OCI-LY3 (cell line): ENCODE measurements around the gene MMP1.
A peak's percentile ranks its signal among the peaks of the same experiment; 100 is the strongest.

Source experiments
- H2AFZ ChIP-seq: fragments of 200-600, 300-600 bp; shearing (Covaris generic); 2 replicates; pipeline ENCODE4 v1.6.0; 2014; ENCODE audit warnings: antibody characterized with exemption, low read depth, low read length
- H3K27ac ChIP-seq: fragments of 200-600, 300-600 bp; sonication (generic); 2 replicates; pipeline ENCODE4 v1.5.1; 2014; ENCODE audit warnings: mild to moderate bottlenecking, low read length, moderate library complexity, mixed read lengths
- H3K27me3 ChIP-seq: fragments of 200-600, 300-600 bp; sonication (generic); 2 replicates; pipeline ENCODE4 v1.6.1; 2014; ENCODE audit warnings: low read depth, low read length, mixed read lengths
- H3K36me3 ChIP-seq: fragments of 200-600, 300-600 bp; sonication (generic); replicated peaks from 2 replicates; pipeline ENCODE3; 2014; ENCODE audit warnings: low read depth, low read length, mixed read lengths
- H3K4me1 ChIP-seq: fragments of 300-600, 200-600 bp; sonication (generic); 2 replicates; pipeline ENCODE4 v1.6.1; 2014; ENCODE audit warnings: low read length, mixed read lengths
- H3K4me2 ChIP-seq: fragments of 200-600, 300-600 bp; sonication (generic); 2 replicates; pipeline ENCODE4 v1.6.1; 2014; ENCODE audit warnings: low read length, mixed read lengths
- H3K4me3 ChIP-seq: fragments of 300-600, 200-600 bp; sonication (generic); 2 replicates; pipeline ENCODE4 v1.5.1; 2014; ENCODE audit warnings: antibody characterized with exemption, mild to moderate bottlenecking, low read length, moderate library complexity
- H3K79me2 ChIP-seq: fragments of 300-600, 200-600 bp; shearing (Covaris generic); 2 replicates; pipeline ENCODE4 v1.6.1; 2014; ENCODE audit warnings: mild to moderate bottlenecking, low read length, mixed read lengths
- H3K9ac ChIP-seq: fragments of 300-600, 200-600 bp; shearing (Covaris generic); 2 replicates; pipeline ENCODE4 v1.6.0; 2014; ENCODE audit warnings: mild to moderate bottlenecking, low read length, moderate library complexity
- H3K9me3 ChIP-seq: fragments of 200-600, 300-600 bp; shearing (Covaris generic); 2 replicates; pipeline ENCODE4 v1.6.1; 2014; ENCODE audit warnings: low read length, mixed read lengths; ENCODE audit not compliant: insufficient read depth
- H4K20me1 ChIP-seq: fragments of 200-600, 300-600 bp; sonication (generic); 2 replicates; pipeline ENCODE4 v1.6.1; 2016; ENCODE audit warnings: low read length, mixed read lengths; ENCODE audit not compliant: insufficient read depth
- EZH2phosphoT487 ChIP-seq: fragments of 200-600 bp; shearing (Covaris generic); IDR thresholded peaks from 2 replicates; pipeline ENCODE4 v1.6.1; 2018; ENCODE audit warnings: antibody characterized with exemption, mixed run types, low read depth
- TF ChIP-seq, protein P1 (sequence below): fragments of 200-600, 300-600 bp; sonication (generic); IDR thresholded peaks from 2 replicates; pipeline ENCODE4 v1.5.1; 2014; ENCODE audit warnings: antibody characterized with exemption, low read length, low read depth

The MMP1 gene

DNA sequence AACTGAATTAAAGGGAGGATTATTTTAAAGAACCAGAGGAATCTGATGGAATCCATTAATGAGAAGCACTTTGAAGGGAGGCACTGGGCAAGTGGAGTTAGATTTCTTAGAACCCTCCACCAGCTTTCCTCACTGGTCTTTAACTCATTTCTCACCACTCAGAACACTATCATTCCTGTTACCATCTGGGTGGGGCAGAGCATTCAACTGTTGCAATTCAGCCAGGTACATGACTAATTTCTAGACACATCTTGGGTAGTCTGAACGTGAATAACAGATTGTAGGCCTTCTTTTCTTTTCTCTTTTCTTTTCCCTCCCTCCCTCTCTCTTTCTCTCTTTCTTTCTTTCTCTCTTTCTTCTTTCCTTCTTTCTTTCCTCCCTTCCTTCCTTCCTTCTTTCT lies 15.5 kb upstream of the MMP1 start:
- no peaks in the 10 kb centered on the region for H3K36me3 ChIP-seq
- no peaks in the 10 kb centered on the region for H3K4me1 ChIP-seq
- no peak for TF ChIP-seq EZH2phosphoT487
- TF ChIP-seq, protein P1, sequence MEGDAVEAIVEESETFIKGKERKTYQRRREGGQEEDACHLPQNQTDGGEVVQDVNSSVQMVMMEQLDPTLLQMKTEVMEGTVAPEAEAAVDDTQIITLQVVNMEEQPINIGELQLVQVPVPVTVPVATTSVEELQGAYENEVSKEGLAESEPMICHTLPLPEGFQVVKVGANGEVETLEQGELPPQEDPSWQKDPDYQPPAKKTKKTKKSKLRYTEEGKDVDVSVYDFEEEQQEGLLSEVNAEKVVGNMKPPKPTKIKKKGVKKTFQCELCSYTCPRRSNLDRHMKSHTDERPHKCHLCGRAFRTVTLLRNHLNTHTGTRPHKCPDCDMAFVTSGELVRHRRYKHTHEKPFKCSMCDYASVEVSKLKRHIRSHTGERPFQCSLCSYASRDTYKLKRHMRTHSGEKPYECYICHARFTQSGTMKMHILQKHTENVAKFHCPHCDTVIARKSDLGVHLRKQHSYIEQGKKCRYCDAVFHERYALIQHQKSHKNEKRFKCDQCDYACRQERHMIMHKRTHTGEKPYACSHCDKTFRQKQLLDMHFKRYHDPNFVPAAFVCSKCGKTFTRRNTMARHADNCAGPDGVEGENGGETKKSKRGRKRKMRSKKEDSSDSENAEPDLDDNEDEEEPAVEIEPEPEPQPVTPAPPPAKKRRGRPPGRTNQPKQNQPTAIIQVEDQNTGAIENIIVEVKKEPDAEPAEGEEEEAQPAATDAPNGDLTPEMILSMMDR: no peak
- H3K27ac ChIP-seq: no peak overlapping the region
- H3K9ac ChIP-seq: no peak overlapping the region
- H3K4me2 ChIP-seq: no peak overlapping the region
- H3K4me3 ChIP-seq: no peak overlapping the region
- H3K9me3 ChIP-seq: no peaks in the 10 kb centered on the region
- H3K79me2 ChIP-seq: no peaks in the 10 kb centered on the region
- peaks cover 2% of the 10 kb centered on the region; the same call in 1 of the 2 replicates for H3K27me3 ChIP-seq
- no peak overlapping the region for H2AFZ ChIP-seq
- no peaks in the 10 kb centered on the region for H4K20me1 ChIP-seq

- Histone ChIP-seq H3K27ac (no peak overlapping the region), H3K79me2 (no peaks in the 10 kb centered on the region), H3K36me3 (no peaks in the 10 kb centered on the region), H4K20me1 (no peaks in the 10 kb centered on the region), H3K4me1 (no peaks in the 10 kb centered on the region), H3K4me2 (no peak overlapping the region), H3K9me3 (no peaks in the 10 kb centered on the region), H3K4me3 (no peak overlapping the region), H2AFZ (no peak overlapping the region), H3K27me3 (peaks cover 2% of the 10 kb centered on the region; the same call in 1 of the 2 replicates), H3K9ac (no peak overlapping the region)
- TF ChIP-seq EZH2phosphoT487: no peak
- TF ChIP-seq, protein P1: no peak
Measured at GRCh38 chr11:102812188-102812587, 14.2 kb upstream of the MMP1 start.

DNA sequence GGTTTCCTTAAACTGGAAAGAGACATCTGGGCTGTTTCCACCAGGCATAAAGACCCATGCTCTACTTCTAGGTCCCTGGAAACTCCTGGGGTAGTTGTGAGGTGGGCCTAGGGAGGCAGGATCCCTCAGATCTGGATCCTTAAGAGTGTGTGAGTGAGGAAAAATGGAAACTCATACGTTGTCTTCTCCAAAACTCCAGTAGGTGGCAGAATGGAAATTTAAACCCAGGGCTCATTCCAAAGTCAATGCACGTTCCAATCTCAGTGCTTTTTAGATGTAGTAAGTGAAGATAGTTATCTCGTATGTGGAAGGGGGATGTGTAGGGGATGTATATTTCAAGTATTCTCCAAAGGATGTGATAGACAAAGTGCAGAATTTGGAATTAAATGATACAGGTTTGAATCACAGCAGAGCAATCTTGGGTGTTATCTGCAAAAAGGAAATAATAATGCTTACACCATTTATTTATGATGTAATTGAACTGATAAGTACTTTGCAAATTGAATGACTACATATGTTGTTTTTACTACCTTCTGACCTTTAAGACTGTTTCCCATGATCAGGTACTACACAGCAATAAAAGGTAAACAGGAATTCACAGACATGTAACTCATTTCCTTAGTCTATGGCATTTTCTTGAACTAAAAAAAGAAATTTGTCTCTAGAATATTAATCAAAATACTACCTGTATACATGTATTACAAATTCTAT lies 13.1 kb upstream of the MMP1 start:
- no peaks in the 10 kb centered on the region for H3K9me3 ChIP-seq
- no peaks in the 10 kb centered on the region for H3K79me2 ChIP-seq
- H3K4me1 ChIP-seq: no peaks in the 10 kb centered on the region
- H4K20me1 ChIP-seq: no peaks in the 10 kb centered on the region
- H3K9ac ChIP-seq: no peak overlapping the region
- H3K4me2 ChIP-seq: no peak overlapping the region
- TF ChIP-seq, protein P1: peak; percentile 48
- no peak for TF ChIP-seq EZH2phosphoT487
- H3K27me3 ChIP-seq: peaks cover 2% of the 10 kb centered on the region; the same call in 1 of the 2 replicates
- no peaks in the 10 kb centered on the region for H3K36me3 ChIP-seq
- H2AFZ ChIP-seq: no peak overlapping the region
- no peak overlapping the region for H3K27ac ChIP-seq
- no peak overlapping the region for H3K4me3 ChIP-seq

DNA sequence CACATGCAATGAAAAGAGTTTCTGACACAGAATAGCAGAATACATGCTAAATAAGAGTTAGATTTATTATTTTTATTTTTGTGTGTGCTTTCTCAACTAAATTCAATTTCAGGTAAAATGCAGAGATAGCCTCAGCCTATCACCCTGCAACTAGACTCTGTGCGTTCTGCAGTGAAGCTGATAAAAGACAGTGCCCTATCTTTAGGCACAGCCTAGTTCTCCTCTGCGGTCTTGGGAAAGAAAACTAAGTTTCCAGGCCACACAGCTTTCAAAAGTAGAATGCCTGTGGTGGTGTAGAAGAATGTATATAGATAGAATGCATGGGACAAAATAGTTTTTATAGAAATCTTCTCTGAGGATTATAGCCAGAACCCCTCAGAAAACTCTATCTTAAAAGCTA lies 12.0 kb upstream of the MMP1 start:
- Histone ChIP-seq H3K9ac (no peak overlapping the region), H3K27me3 (peaks cover 2% of the 10 kb centered on the region; the same call in 1 of the 2 replicates), H3K4me2 (no peak overlapping the region), H3K4me3 (no peak overlapping the region), H3K79me2 (no peaks in the 10 kb centered on the region), H3K4me1 (no peaks in the 10 kb centered on the region), H3K9me3 (no peaks in the 10 kb centered on the region), H3K36me3 (no peaks in the 10 kb centered on the region), H3K27ac (no peak overlapping the region), H2AFZ (no peak overlapping the region), H4K20me1 (no peaks in the 10 kb centered on the region)
- TF ChIP-seq EZH2phosphoT487: no peak
- TF ChIP-seq, protein P1: no peak
